GM10847 (cell line): ENCODE results near the gene CYSRT1.

Source experiments
- POLR2A ChIP-seq: IDR thresholded peaks from 2 replicates; pipeline ENCODE4 v1.6.1; 2011; ENCODE audit not compliant: insufficient read length; ENCODE audit errors: extremely low read depth

Gene CYSRT1

GRCh38 chr9:137243626-137244485 lies 18.9 kb downstream of the CYSRT1 start:
- TF ChIP-seq POLR2A: no peak

GRCh38 chr9:137244486-137245449 lies 19.8 kb downstream of the CYSRT1 start:
- no peak for TF ChIP-seq POLR2A

- TF ChIP-seq POLR2A: no peak
Observed at GRCh38 chr9:137245450-137246421, 20.8 kb downstream of the CYSRT1 start.

GRCh38 chr9:137247135-137247915 lies 22.4 kb downstream of the CYSRT1 start:
- no peak for TF ChIP-seq POLR2A

- TF ChIP-seq POLR2A: no peak
Observed at GRCh38 chr9:137247916-137248175, 22.9 kb downstream of the CYSRT1 start.

- TF ChIP-seq POLR2A: no peak
Observed at GRCh38 chr9:137250329-137251193, 25.6 kb downstream of the CYSRT1 start.

- no peak for TF ChIP-seq POLR2A
Observed at GRCh38 chr9:137251194-137251461, 26.2 kb downstream of the CYSRT1 start, which contains the start of gene STPG3. TSS of gene STPG3 (plus strand) at chr9:137251286. CDS start at chr9:137251287, 1 bp downstream.

- TF ChIP-seq POLR2A: no peak
Observed at GRCh38 chr9:137251490-137252268, 26.7 kb downstream of the CYSRT1 start.

GRCh38 chr9:137252555-137253506 lies 27.9 kb downstream of the CYSRT1 start:
- no peak for TF ChIP-seq POLR2A

- no peak for TF ChIP-seq POLR2A
Observed at GRCh38 chr9:137253717-137254623, 29.0 kb downstream of the CYSRT1 start.
